DOHH2 (cell line): ENCODE data around the gene FADS6.
A peak's percentile ranks its signal among the peaks of the same experiment; 100 is the strongest.

Experiments used
- H3F3A ChIP-seq: fragments of 200-600 bp; sonication (generic), shearing (Covaris generic); 2 replicates; pipeline ENCODE4 v1.6.0; 2016; ENCODE audit warnings: antibody characterized with exemption, mild to moderate bottlenecking; ENCODE audit not compliant: control insufficient read depth, insufficient read depth
- H3K27ac ChIP-seq: fragments of 200-600 bp; sonication (generic); 2 replicates; pipeline ENCODE4 v1.5.1; 2014; ENCODE audit warnings: low read depth, mild to moderate bottlenecking, low read length, moderate library complexity
- H3K27me3 ChIP-seq: fragments of 200-600 bp; sonication (generic); 2 replicates; pipeline ENCODE4 v1.6.1; 2014; ENCODE audit warnings: mild to moderate bottlenecking, low read length, mixed read lengths; ENCODE audit not compliant: control insufficient read depth
- H3K36me3 ChIP-seq: fragments of 200-600 bp; sonication (generic); 2 replicates; pipeline ENCODE4 v1.6.1; 2014; ENCODE audit warnings: mild to moderate bottlenecking, low read length, moderate library complexity, mixed read lengths; ENCODE audit not compliant: control insufficient read depth
- H3K4me1 ChIP-seq: fragments of 200-600 bp; sonication (generic); 2 replicates; pipeline ENCODE4 v1.6.1; 2014; ENCODE audit warnings: mild to moderate bottlenecking, low read length, mixed read lengths; ENCODE audit not compliant: control insufficient read depth
- H3K4me2 ChIP-seq: fragments of 200-600 bp; sonication (generic); 2 replicates; pipeline ENCODE4 v1.6.0; 2014; ENCODE audit warnings: mild to moderate bottlenecking, low read length, moderate library complexity
- H3K4me3 ChIP-seq: fragments of 200-600 bp; sonication (generic); 2 replicates; pipeline ENCODE4 v1.5.1; 2014; ENCODE audit warnings: mild to moderate bottlenecking, low read length, mixed read lengths
- H3K79me2 ChIP-seq: fragments of 200-600 bp; sonication (generic); 2 replicates; pipeline ENCODE4 v1.6.1; 2014; ENCODE audit warnings: mild to moderate bottlenecking, low read length, mixed read lengths; ENCODE audit not compliant: control insufficient read depth
- H3K9me2 ChIP-seq: fragments of 200-600 bp; sonication (generic); replicated peaks from 2 replicates; pipeline ENCODE4 v1.6.1; 2014; ENCODE audit warnings: mild to moderate bottlenecking, low read length, mixed read lengths; ENCODE audit not compliant: control insufficient read depth
- H3K9me3 ChIP-seq: fragments of 200-600 bp; sonication (generic); 2 replicates; pipeline ENCODE4 v1.6.1; 2014; ENCODE audit warnings: antibody characterized with exemption, low read length, mixed read lengths; ENCODE audit not compliant: control insufficient read depth, insufficient read depth
- H4K20me1 ChIP-seq: fragments of 200-600 bp; sonication (generic); 2 replicates; pipeline ENCODE4 v1.6.0; 2014; ENCODE audit warnings: low read depth, mild to moderate bottlenecking, antibody characterized with exemption, low read length, moderate library complexity; ENCODE audit not compliant: control insufficient read depth, insufficient read depth
- CTCF ChIP-seq: fragments of 200-600 bp; sonication (generic); IDR thresholded peaks from one replicate; pipeline ENCODE4 v1.5.1; 2014; ENCODE audit warnings: antibody characterized with exemption, mild to moderate bottlenecking, low read depth, low read length; ENCODE audit not compliant: poor library complexity, severe bottlenecking
- EZH2phosphoT487 ChIP-seq: fragments of 200-600 bp; sonication (generic); IDR thresholded peaks from 2 replicates; pipeline ENCODE4 v1.6.1; 2017; ENCODE audit warnings: borderline replicate concordance, mild to moderate bottlenecking, antibody characterized with exemption, low read length, moderate library complexity, mixed read lengths

Gene FADS6

GRCh38 chr17:74873037-74873873, 20.2 kb downstream of the FADS6 start:
- H3K27me3 ChIP-seq, result no peaks in the 10 kb centered on the region

GRCh38 chr17:74872313-74873036, 21.0 kb downstream of the FADS6 start, which contains the start of gene FDXR:
Gene FDXR, minus strand, starts transcription at chr17:74872994. Its CDS starts 50 bp downstream, at chr17:74872944.
- peak within 1 kb of the TSS; percentile 98 for H3K4me2 ChIP-seq
- H3F3A ChIP-seq, result peaks cover 7% of the 10 kb centered on the region
- 0 out of 2 replicates have a peak, but pooled peaks cover 3% of the 10 kb centered on the region for H3K36me3 ChIP-seq
- H3K9me3 ChIP-seq, result no peaks in the 10 kb centered on the region
- H3K9me2 ChIP-seq, result no peaks in the 10 kb centered on the region
- no peaks in the 10 kb centered on the region for H4K20me1 ChIP-seq
- H3K27ac ChIP-seq, result peak within 1 kb of the TSS; percentile 60
- no peaks in the 10 kb centered on the region for H3K27me3 ChIP-seq
- H3K4me3 ChIP-seq, result peak within 1 kb of the TSS; percentile 96
- H3K79me2 ChIP-seq, result peaks cover 11% of the 10 kb centered on the region
- TF ChIP-seq EZH2phosphoT487 (no peak), CTCF (no peak)
- peaks cover 18% of the 10 kb centered on the region for H3K4me1 ChIP-seq

More at GRCh38 chr17:74873037-74873873, 20.2 kb downstream of the FADS6 start:
- H3K4me2 ChIP-seq, result peak overlapping the region; percentile 98
- H3K4me3 ChIP-seq, result peak overlapping the region; percentile 96
- 0 out of 2 replicates have a peak, but pooled peaks cover 3% of the 10 kb centered on the region for H3K36me3 ChIP-seq
- peak overlapping the region; percentile 60 for H3K27ac ChIP-seq
- H3K79me2 ChIP-seq, result peaks cover 11% of the 10 kb centered on the region
- H3K9me3 ChIP-seq, result no peaks in the 10 kb centered on the region
- H3K9me2 ChIP-seq, result no peaks in the 10 kb centered on the region
- H3K4me1 ChIP-seq, result peaks cover 18% of the 10 kb centered on the region
- TF ChIP-seq CTCF (no peak), EZH2phosphoT487 (no peak)
- no peaks in the 10 kb centered on the region for H4K20me1 ChIP-seq
- H3F3A ChIP-seq, result peaks cover 7% of the 10 kb centered on the region

- H3F3A ChIP-seq, result peaks cover 7% of the 10 kb centered on the region
- TF ChIP-seq EZH2phosphoT487, result no peak
- no peak for TF ChIP-seq CTCF
- no peaks in the 10 kb centered on the region for H3K9me3 ChIP-seq
- no peaks in the 10 kb centered on the region for H3K27me3 ChIP-seq
- peak overlapping the region; percentile 98 for H3K4me2 ChIP-seq
- H3K36me3 ChIP-seq, result 0 out of 2 replicates have a peak, but pooled peaks cover 3% of the 10 kb centered on the region
- H3K4me3 ChIP-seq, result peak overlapping the region; percentile 96
- H3K4me1 ChIP-seq, result peaks cover 18% of the 10 kb centered on the region
- peaks cover 11% of the 10 kb centered on the region for H3K79me2 ChIP-seq
- no peaks in the 10 kb centered on the region for H4K20me1 ChIP-seq
- no peaks in the 10 kb centered on the region for H3K9me2 ChIP-seq
- H3K27ac ChIP-seq, result no peak overlapping the region
These were observed 21.9 kb downstream of the FADS6 start for GRCh38 chr17:74871356-74872076.
